Trophoblast cell (in vitro differentiated cells and primary cell): ENCODE results near the gene ALG5.

Experiments used
- DNase-seq, 2 donors: peaks; one replicate each; pipeline ENCODE4 v3.0.0-alpha.2; 2016
- H2AFZ ChIP-seq: 2 replicates; pipeline ENCODE4 v1.6.1; 2013; ENCODE audit warnings: low read length, moderate library complexity, mild to moderate bottlenecking; ENCODE audit not compliant: insufficient read depth, poor library complexity
- H2AK5ac ChIP-seq: 2 replicates; pipeline ENCODE4 v1.6.1; 2013; ENCODE audit warnings: mild to moderate bottlenecking, low read length
- H2BK120ac ChIP-seq: 2 replicates; pipeline ENCODE4 v1.6.1; 2013; ENCODE audit warnings: low read length, mild to moderate bottlenecking, moderate library complexity; ENCODE audit not compliant: insufficient read depth, poor library complexity
- H2BK12ac ChIP-seq: 2 replicates; pipeline ENCODE4 v1.6.1; 2013; ENCODE audit warnings: mild to moderate bottlenecking, low read length, moderate library complexity
- H2BK5ac ChIP-seq: 2 replicates; pipeline ENCODE4 v1.6.1; 2013; ENCODE audit warnings: low read length, low read depth, moderate library complexity, mild to moderate bottlenecking; ENCODE audit not compliant: poor library complexity
- H3K14ac ChIP-seq: 2 replicates; pipeline ENCODE4 v1.6.1; 2013; ENCODE audit warnings: mild to moderate bottlenecking, low read length
- H3K18ac ChIP-seq: 2 replicates; pipeline ENCODE4 v1.6.1; 2013; ENCODE audit warnings: mild to moderate bottlenecking, low read length
- H3K23ac ChIP-seq: 2 replicates; pipeline ENCODE4 v1.6.1; 2013; ENCODE audit warnings: low read length
- H3K27ac ChIP-seq: 2 replicates; pipeline ENCODE4 v1.5.1; 2013; ENCODE audit warnings: low read depth, mild to moderate bottlenecking, inconsistent platforms, low read length, moderate library complexity
- H3K27me3 ChIP-seq: 2 replicates; pipeline ENCODE4 v1.6.1; 2013; ENCODE audit warnings: inconsistent platforms, mild to moderate bottlenecking, low read length, moderate library complexity; ENCODE audit not compliant: insufficient read depth
- H3K36me3 ChIP-seq, 2 experiments: 1 replicate in 1 of 2; 2 replicates in 1 of 2; pipeline ENCODE4 v1.6.1; 2013; ENCODE audit warnings: low read length in 2 of 2, mild to moderate bottlenecking in 2 of 2, moderate library complexity in 1 of 2; ENCODE audit not compliant: insufficient read depth in 2 of 2, control insufficient read depth in 1 of 2
- H3K4ac ChIP-seq: 2 replicates; pipeline ENCODE4 v1.6.1; 2013; ENCODE audit warnings: low read depth, mild to moderate bottlenecking, low read length, moderate library complexity
- H3K4me1 ChIP-seq, 2 experiments: 1 replicate in 1 of 2; 2 replicates in 1 of 2; pipeline ENCODE4 v1.6.1; 2013; ENCODE audit warnings: low read length in 2 of 2, mild to moderate bottlenecking in 2 of 2, moderate library complexity in 1 of 2; ENCODE audit not compliant: insufficient read depth in 2 of 2, control insufficient read depth in 1 of 2
- H3K4me2 ChIP-seq: 2 replicates; pipeline ENCODE4 v1.6.1; 2013; ENCODE audit warnings: inconsistent platforms, mild to moderate bottlenecking, low read length, moderate library complexity
- H3K4me3 ChIP-seq: 2 replicates; pipeline ENCODE4 v1.5.1; 2013; ENCODE audit warnings: mild to moderate bottlenecking, low read depth, low read length, inconsistent platforms
- H3K79me1 ChIP-seq: one replicate; pipeline ENCODE4 v1.6.1; 2013; ENCODE audit warnings: low read length
- H3K79me2 ChIP-seq: 2 replicates; pipeline ENCODE4 v1.6.1; 2013; ENCODE audit warnings: low read length, mild to moderate bottlenecking; ENCODE audit not compliant: control insufficient read depth, insufficient read depth, poor library complexity
- H3K9ac ChIP-seq: 2 replicates; pipeline ENCODE4 v1.6.1; 2013; ENCODE audit warnings: mild to moderate bottlenecking, low read length
- H3K9me3 ChIP-seq: 2 replicates; pipeline ENCODE4 v1.6.1; 2013; ENCODE audit warnings: low read depth, mild to moderate bottlenecking, control low read depth, inconsistent platforms, low read length; ENCODE audit not compliant: insufficient read depth
- H4K12ac ChIP-seq: 2 replicates; pipeline ENCODE4 v1.6.1; 2013; ENCODE audit warnings: low read depth, mild to moderate bottlenecking, low read length, moderate library complexity
- H4K8ac ChIP-seq: 2 replicates; pipeline ENCODE4 v1.6.1; 2013; ENCODE audit warnings: low read depth, mild to moderate bottlenecking, low read length, moderate library complexity
- H4K91ac ChIP-seq: one replicate; pipeline ENCODE4 v1.6.1; 2013; ENCODE audit warnings: low read depth, mild to moderate bottlenecking, low read length, moderate library complexity
- WGBS: extraction: QIAGEN DNeasy Blood & Tissue Kit; methylation state at CpG from one replicate; pipeline ENCODE4 v1.1.7; 2013; ENCODE audit warnings: missing lambda C conversion rate; ENCODE audit not compliant: insufficient read length, insufficient coverage; ENCODE audit errors: extremely low coverage; 5-methylcytosine and 5-hydroxymethylcytosine counted together

Gene ALG5

GRCh38 chr13:36918246-36919131 is 80.7 kb downstream of the ALG5 start:
- no peak overlapping the region for H3K23ac ChIP-seq
- H3K36me3 ChIP-seq = no peaks in the 10 kb centered on the region
- peak overlapping the region; percentile 53 for H3K14ac ChIP-seq
- H3K18ac ChIP-seq = peak overlapping the region; percentile 64
- H3K4me1 ChIP-seq = peaks cover 6 to 14% of the 10 kb centered on the region in 2 experiments
- no peak overlapping the region for H3K4ac ChIP-seq
- H3K9ac ChIP-seq = no peak overlapping the region
- H4K12ac ChIP-seq = no peak overlapping the region
- peak overlapping the region; percentile 43 for H4K8ac ChIP-seq
- peak overlapping the region; percentile 92 for H3K27ac ChIP-seq
- WGBS = no CpG with 5 or more reads among the region's 12 CpGs
- no peak overlapping the region for H2AFZ ChIP-seq
- H3K9me3 ChIP-seq = no peaks in the 10 kb centered on the region
- H2AK5ac ChIP-seq = peak overlapping the region; percentile 82
- peaks cover 5% of the 10 kb centered on the region for H3K79me2 ChIP-seq
- peak in 1 of 2 donors; percentile 45 for DNase-seq
- H3K4me2 ChIP-seq = peak overlapping the region; percentile 85
- H3K27me3 ChIP-seq = no peaks in the 10 kb centered on the region
- H2BK120ac ChIP-seq = peak overlapping the region; percentile 64
- peak overlapping the region; percentile 30 for H2BK12ac ChIP-seq
- H2BK5ac ChIP-seq = peak overlapping the region; percentile 45
- H3K4me3 ChIP-seq = no peak overlapping the region
- H3K79me1 ChIP-seq = peaks cover 26% of the 10 kb centered on the region
- peak overlapping the region; percentile 74 for H4K91ac ChIP-seq

- H4K91ac ChIP-seq = no peak overlapping the region
- no peak overlapping the region for H3K14ac ChIP-seq
- no peak overlapping the region for H3K4me2 ChIP-seq
- H3K23ac ChIP-seq = no peak overlapping the region
- H2AFZ ChIP-seq = no peak overlapping the region
- H3K4me1 ChIP-seq = peaks cover 8 to 16% of the 10 kb centered on the region in 2 experiments
- WGBS = no CpG with 5 or more reads among the region's 3 CpGs
- H3K18ac ChIP-seq = no peak overlapping the region
- H2BK12ac ChIP-seq = no peak overlapping the region
- DNase-seq = no peak
- H3K9me3 ChIP-seq = no peaks in the 10 kb centered on the region
- no peaks in the 10 kb centered on the region for H3K36me3 ChIP-seq
- no peak overlapping the region for H4K12ac ChIP-seq
- no peaks in the 10 kb centered on the region for H3K27me3 ChIP-seq
- peaks cover 26% of the 10 kb centered on the region for H3K79me1 ChIP-seq
- no peak overlapping the region for H3K9ac ChIP-seq
- H3K4ac ChIP-seq = no peak overlapping the region
- H2BK120ac ChIP-seq = no peak overlapping the region
- H3K79me2 ChIP-seq = peaks cover 5% of the 10 kb centered on the region
- no peak overlapping the region for H3K27ac ChIP-seq
- no peak overlapping the region for H3K4me3 ChIP-seq
- H2BK5ac ChIP-seq = no peak overlapping the region
- no peak overlapping the region for H4K8ac ChIP-seq
- H2AK5ac ChIP-seq = no peak overlapping the region
Measured at GRCh38 chr13:36917311-36917710, 81.8 kb downstream of the ALG5 start.

DNA sequence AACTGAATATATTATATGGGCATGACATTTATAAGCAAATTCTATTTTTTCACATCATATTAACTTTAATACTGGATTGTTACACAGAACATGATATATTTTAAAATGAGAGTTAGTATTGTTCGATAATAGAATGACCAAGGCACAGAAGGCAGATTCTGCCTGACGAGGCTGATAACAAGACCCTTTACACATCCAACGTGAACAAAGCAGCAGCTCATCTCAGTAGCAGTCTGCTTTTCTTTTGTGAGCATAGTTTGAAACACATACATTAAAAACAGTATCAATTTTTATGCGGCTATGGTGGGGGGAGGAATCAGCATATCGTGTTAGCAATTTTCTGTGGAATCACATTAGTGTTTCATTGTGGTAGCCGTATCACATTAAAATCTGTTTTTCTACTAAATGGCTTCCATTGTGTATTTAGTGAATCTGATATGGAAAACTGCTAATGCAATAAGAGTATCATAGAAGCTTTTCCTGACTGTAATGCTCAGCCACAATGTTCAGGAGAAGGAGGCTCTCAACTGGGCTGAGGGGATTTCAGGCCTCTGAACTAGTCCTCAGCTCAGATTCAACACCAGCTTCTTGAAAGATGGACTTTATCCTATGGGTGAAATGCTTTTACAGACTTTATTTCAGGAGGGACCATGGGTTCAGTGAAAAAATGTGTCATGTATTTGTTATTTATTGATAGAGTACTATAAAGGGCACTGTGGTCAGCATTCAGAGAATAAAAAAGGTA is 83.1 kb downstream of the ALG5 start:
- Histone ChIP-seq H4K91ac (no peak overlapping the region), H3K14ac (no peak overlapping the region), H4K12ac (no peak overlapping the region), H3K9me3 (no peaks in the 10 kb centered on the region), H3K27ac (no peak overlapping the region), H3K36me3 (no peaks in the 10 kb centered on the region), H2AK5ac (no peak overlapping the region), H2BK120ac (no peak overlapping the region), H2AFZ (no peak overlapping the region), H4K8ac (no peak overlapping the region), H3K9ac (no peak overlapping the region), H3K4me3 (no peak overlapping the region), H3K79me1 (peaks cover 23% of the 10 kb centered on the region), H3K79me2 (peaks cover 5% of the 10 kb centered on the region), H2BK5ac (no peak overlapping the region), H3K4me2 (no peak overlapping the region), H3K4ac (no peak overlapping the region), H3K23ac (no peak overlapping the region), H3K4me1 (peaks cover 8 to 13% of the 10 kb centered on the region in 2 experiments), H2BK12ac (no peak overlapping the region), H3K18ac (no peak overlapping the region), H3K27me3 (no peaks in the 10 kb centered on the region)
- WGBS = no CpG with 5 or more reads among the region's 6 CpGs
- DNase-seq = no peak

- H2BK12ac ChIP-seq = no peak overlapping the region
- H4K91ac ChIP-seq = no peak overlapping the region
- no peak overlapping the region for H3K23ac ChIP-seq
- H3K36me3 ChIP-seq = no peaks in the 10 kb centered on the region
- no peak overlapping the region for H3K4me2 ChIP-seq
- H3K4me3 ChIP-seq = no peak overlapping the region
- H3K4me1 ChIP-seq = peaks cover 6 to 13% of the 10 kb centered on the region in 2 experiments
- H4K8ac ChIP-seq = no peak overlapping the region
- peak overlapping the region; percentile 47 for H3K4ac ChIP-seq
- no CpG with 5 or more reads among the region's 5 CpGs for WGBS
- no peak overlapping the region for H2AFZ ChIP-seq
- H3K14ac ChIP-seq = no peak overlapping the region
- no peak overlapping the region for H2AK5ac ChIP-seq
- no peak overlapping the region for H3K9ac ChIP-seq
- H3K79me1 ChIP-seq = peaks cover 14% of the 10 kb centered on the region
- H3K27me3 ChIP-seq = no peaks in the 10 kb centered on the region
- H3K18ac ChIP-seq = no peak overlapping the region
- no peak overlapping the region for H3K27ac ChIP-seq
- no peak overlapping the region for H2BK120ac ChIP-seq
- no peak overlapping the region for H4K12ac ChIP-seq
- no peaks in the 10 kb centered on the region for H3K9me3 ChIP-seq
- no peak for DNase-seq
- peaks cover 2% of the 10 kb centered on the region for H3K79me2 ChIP-seq
- H2BK5ac ChIP-seq = no peak overlapping the region
Measured at GRCh38 chr13:36915106-36915505, 84.0 kb downstream of the ALG5 start.
